ENCODE measurements around the gene MGRN1. TPM values are rescaled to one million over a fixed set of nuclear protein-coding genes. Genes with fewer than 3 reads are reported as not detected.

MGRN1 gene
- total and polyA plus RNA-seq, 2 of the 13 experiments (the other 11 are each of a cell fraction or from before 2014, with no cell fraction given), result 11.9 to 12.6 TPM

GRCh38 chr16:4614571-4615383 is 9.8 kb upstream of the MGRN1 start, which contains the start of gene UBALD1 (continued):
- TF ChIP-seq REST (IDR thresholded peaks at IDR 0.05; ENCODE audit: borderline replicate concordance in 1 of 2, low read depth in 1 of 2, low read length in 2 of 2), result 0 out of 4 replicates have a peak, but pooled peaks of 1 of the 2 experiments have one; percentile 42
- TF ChIP-seq HNF1A (IDR thresholded peaks at IDR 0.05; ENCODE audit: low read depth), result no peak
- peak; percentile 57; the same call in 1 of the 2 replicates for TF ChIP-seq HNF1A (CRISPR knock-in tag; IDR thresholded peaks at IDR 0.05; ENCODE audit: borderline replicate concordance)
- no peak; the same call in 1 of the 2 replicates for TF ChIP-seq ZNF350 (CRISPR knock-in tag; IDR thresholded peaks at IDR 0.05; ENCODE audit: borderline replicate concordance, low read depth)
- TF ChIP-seq MXD4 (CRISPR knock-in tag; IDR thresholded peaks at IDR 0.05), result peak; percentile 22; the same call in 1 of the 2 replicates
- peak; percentile 48 for TF ChIP-seq ZNF777 (CRISPR knock-in tag; IDR thresholded peaks at IDR 0.05)
- TF ChIP-seq HDAC6 (IDR thresholded peaks at IDR 0.05; ENCODE audit: low read depth, low read length), result no peak
- TF ChIP-seq HIC2 (CRISPR knock-in tag; IDR thresholded peaks at IDR 0.05; ENCODE audit: low read depth), result peak; percentile 77; the same call in 1 of the 2 replicates
- no peak for TF ChIP-seq ATF7 (IDR thresholded peaks at IDR 0.05)
- TF ChIP-seq ATF7 (CRISPR knock-in tag; IDR thresholded peaks at IDR 0.05), result peak; percentile 69; the same call in 1 of the 2 replicates
- TF ChIP-seq, protein P1, sequence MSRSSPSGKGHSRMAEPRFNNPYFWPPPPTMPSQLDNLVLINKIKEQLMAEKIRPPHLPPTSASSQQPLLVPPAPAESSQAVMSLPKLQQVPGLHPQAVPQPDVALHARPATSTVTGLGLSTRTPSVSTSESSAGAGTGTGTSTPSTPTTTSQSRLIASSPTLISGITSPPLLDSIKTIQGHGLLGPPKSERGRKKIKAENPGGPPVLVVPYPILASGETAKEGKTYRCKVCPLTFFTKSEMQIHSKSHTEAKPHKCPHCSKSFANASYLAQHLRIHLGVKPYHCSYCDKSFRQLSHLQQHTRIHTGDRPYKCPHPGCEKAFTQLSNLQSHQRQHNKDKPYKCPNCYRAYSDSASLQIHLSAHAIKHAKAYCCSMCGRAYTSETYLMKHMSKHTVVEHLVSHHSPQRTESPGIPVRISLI (CRISPR knock-in tag; IDR thresholded peaks at IDR 0.05; ENCODE audit: borderline replicate concordance), result peak; percentile 43; the same call in 1 of the 2 replicates
- TF ChIP-seq GABPB1 (CRISPR knock-in tag; IDR thresholded peaks at IDR 0.05), result peak; percentile 92
- TF ChIP-seq JUN (CRISPR knock-in tag; IDR thresholded peaks at IDR 0.05), result peak; percentile 96
- peak; percentile 62; the same call in 1 of the 2 replicates for TF ChIP-seq RXRB (CRISPR knock-in tag; IDR thresholded peaks at IDR 0.05; ENCODE audit: borderline replicate concordance)
- peak; percentile 37; the same call in 1 of the 2 replicates for TF ChIP-seq ZBTB3 (CRISPR knock-in tag; IDR thresholded peaks at IDR 0.05; ENCODE audit: borderline replicate concordance, low read depth)
- TF ChIP-seq, protein P2, sequence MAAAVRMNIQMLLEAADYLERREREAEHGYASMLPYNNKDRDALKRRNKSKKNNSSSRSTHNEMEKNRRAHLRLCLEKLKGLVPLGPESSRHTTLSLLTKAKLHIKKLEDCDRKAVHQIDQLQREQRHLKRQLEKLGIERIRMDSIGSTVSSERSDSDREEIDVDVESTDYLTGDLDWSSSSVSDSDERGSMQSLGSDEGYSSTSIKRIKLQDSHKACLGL (CRISPR knock-in tag; IDR thresholded peaks at IDR 0.05), result no peak; the same call in 1 of the 2 replicates

Data from HepG2 (cell line).